Activated T-cell treated with anti-CD3 and anti-CD28 coated beads, Interleukin-2, amount 50 U/mL, for 24 hours (primary cell): ENCODE results near the gene C2orf15.

ENCODE experiments used
- DNase-seq: peaks from one replicate; pipeline ENCODE4 v3.0.0-alpha.2; 2020
- H3K27ac Mint-ChIP-seq: 2 replicates; pipeline ENCODE4 v1.8.0; 2020; ENCODE audit warnings: mild to moderate bottlenecking, mixed read lengths
- H3K27me3 Mint-ChIP-seq: 2 replicates; pipeline ENCODE4 v1.8.0; 2020; ENCODE audit warnings: mixed read lengths
- H3K36me3 Mint-ChIP-seq: 2 replicates; pipeline ENCODE4 v1.8.0; 2020; ENCODE audit warnings: low read depth, mixed read lengths
- H3K4me1 Mint-ChIP-seq: 2 replicates; pipeline ENCODE4 v1.8.0; 2020; ENCODE audit warnings: low read depth, mixed read lengths
- H3K4me3 Mint-ChIP-seq: 2 replicates; pipeline ENCODE4 v1.8.0; 2020; ENCODE audit warnings: mild to moderate bottlenecking, moderate library complexity, mixed read lengths
- H3K9me3 Mint-ChIP-seq: 2 replicates; pipeline ENCODE4 v1.8.0; 2020; ENCODE audit warnings: mixed read lengths

C2orf15 gene

GRCh38 chr2:99152199-99152895 is 10.8 kb downstream of the C2orf15 start:
- peaks cover 25% of the 10 kb centered on the region for H3K4me1 Mint-ChIP-seq
- no peaks in the 10 kb centered on the region for H3K9me3 Mint-ChIP-seq
- no peak overlapping the region for H3K4me3 Mint-ChIP-seq
- no peaks in the 10 kb centered on the region for H3K27me3 Mint-ChIP-seq
- DNase-seq = no peak
- H3K27ac Mint-ChIP-seq = no peak overlapping the region
- H3K36me3 Mint-ChIP-seq = peaks cover 36% of the 10 kb centered on the region

DNA sequence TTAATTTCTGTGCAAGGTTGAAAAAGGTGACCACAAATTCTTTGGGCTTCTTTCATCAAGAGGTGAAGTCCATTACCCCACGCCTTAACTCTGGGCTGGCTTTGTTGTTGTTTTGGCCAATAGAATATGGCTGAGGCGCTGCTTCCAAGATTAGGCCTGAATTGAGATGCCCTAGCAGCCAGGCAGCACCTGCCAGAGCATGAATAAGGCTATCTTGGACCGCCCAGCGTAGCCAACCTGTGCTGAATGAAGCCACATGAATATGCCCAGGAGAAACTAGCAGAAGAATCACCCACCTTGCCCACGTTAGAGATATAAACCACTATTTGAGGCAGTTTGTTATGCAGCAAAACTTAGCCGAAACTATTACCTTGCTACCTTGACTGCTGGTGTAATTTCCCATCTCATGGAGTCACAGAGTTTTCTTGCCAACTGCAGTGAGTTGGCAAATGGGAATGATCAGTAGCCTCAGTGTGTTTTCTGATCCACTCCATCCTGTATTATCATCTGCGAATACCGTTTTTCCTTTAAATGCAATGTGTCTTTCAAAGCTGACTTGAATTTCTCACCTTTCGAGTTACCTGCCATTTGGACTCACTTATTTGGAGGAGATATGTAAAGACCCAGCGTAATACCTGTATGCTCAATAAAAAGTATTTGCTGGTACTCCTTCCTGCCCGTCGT is 12.6 kb downstream of the C2orf15 start:
- H3K4me3 Mint-ChIP-seq = no peak overlapping the region
- H3K27me3 Mint-ChIP-seq = no peaks in the 10 kb centered on the region
- H3K27ac Mint-ChIP-seq = peak overlapping the region; percentile 97

DNA sequence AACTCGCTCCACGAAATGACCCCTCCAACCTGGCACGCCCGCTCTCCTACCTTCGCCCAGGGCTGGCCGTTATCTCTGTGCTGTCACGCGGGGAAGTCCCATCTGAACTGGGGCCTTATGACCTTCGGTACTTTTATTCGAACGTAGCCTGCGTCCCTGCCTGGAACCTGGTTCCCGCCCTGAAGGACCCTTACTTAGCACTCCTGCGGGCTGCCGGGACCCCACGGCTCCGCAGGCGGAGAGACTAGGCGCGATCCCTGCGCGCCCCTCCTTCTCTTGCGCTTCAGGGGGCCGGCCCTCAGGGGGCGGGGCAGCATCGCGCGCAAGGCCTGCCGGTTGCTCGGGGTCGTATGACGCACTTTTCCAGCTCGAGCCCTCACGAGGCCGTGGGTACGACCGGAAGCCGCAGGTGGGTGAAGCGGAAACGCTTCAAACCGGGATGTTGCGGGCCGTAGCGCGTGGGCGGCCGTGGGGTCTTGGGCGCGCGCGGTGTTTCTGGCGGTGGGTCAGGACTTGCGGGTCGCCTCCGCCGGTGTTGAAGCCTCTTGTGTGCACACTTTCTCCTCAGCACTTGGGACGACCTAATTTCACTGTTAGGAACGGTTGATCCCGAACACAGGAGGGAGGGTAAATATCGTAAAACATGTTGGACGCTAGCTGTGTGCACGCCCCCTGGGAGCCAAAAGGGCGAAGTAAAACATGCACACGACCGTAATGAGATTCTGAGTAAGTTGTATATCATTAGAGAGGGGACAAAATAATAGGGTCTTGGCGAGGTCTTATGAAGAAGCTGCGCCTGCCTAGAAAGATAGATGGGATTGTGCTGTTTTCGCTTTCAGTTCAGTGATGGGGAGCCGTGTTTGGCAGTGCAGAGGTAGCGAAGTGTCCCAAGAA is 13.4 kb downstream of the C2orf15 start, which contains the start of the genes LIPT1 and TSGA10:
LIPT1 (plus strand) TSS at position 325 of the 894 bp plus-strand sequence. CDS start 6,991 bp downstream, outside the sequence.
TSGA10 (minus strand) TSS at position 300 of the 894 bp plus-strand sequence. CDS start 45,503 bp downstream, outside the sequence.
- H3K36me3 Mint-ChIP-seq = peaks cover 54% of the 10 kb centered on the region
- DNase-seq = peak; percentile 94
- peaks cover 38% of the 10 kb centered on the region for H3K4me1 Mint-ChIP-seq
- H3K27me3 Mint-ChIP-seq = no peaks in the 10 kb centered on the region
- peak within 1 kb of the TSS; percentile 97 for H3K27ac Mint-ChIP-seq
- no peaks in the 10 kb centered on the region for H3K9me3 Mint-ChIP-seq
- no peak within 1 kb of the TSS for H3K4me3 Mint-ChIP-seq

More for the DNA sequence above, 12.6 kb downstream of the C2orf15 start:
- DNase-seq = no peak
- H3K4me1 Mint-ChIP-seq = peaks cover 33% of the 10 kb centered on the region
- H3K9me3 Mint-ChIP-seq = no peaks in the 10 kb centered on the region
- H3K36me3 Mint-ChIP-seq = peaks cover 45% of the 10 kb centered on the region

DNA sequence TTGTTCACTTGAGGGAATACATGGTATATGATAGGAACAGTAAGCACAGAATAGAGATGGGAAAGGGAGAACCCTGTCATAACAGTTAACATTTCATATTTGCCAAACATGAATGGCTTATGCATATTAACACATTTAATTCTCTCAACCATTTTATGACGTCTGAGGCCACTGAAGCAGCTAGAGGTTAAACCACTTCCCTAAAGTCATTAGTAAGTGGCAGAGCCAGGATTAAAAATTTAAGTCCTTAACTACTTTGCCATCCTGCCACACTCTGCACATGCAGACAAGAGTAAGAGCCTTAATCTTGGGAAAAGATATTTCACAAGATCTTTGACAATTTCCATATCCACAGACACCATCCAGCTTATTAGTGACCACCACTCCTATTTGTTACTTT is 15.4 kb downstream of the C2orf15 start:
- Mint-ChIP-seq H3K27ac (peak overlapping the region; percentile 74), H3K27me3 (no peaks in the 10 kb centered on the region), H3K9me3 (no peaks in the 10 kb centered on the region), H3K36me3 (peaks cover 58% of the 10 kb centered on the region), H3K4me1 (peaks cover 33% of the 10 kb centered on the region), H3K4me3 (no peak overlapping the region)
- no peak for DNase-seq

- no peaks in the 10 kb centered on the region for H3K27me3 Mint-ChIP-seq
- H3K36me3 Mint-ChIP-seq = peaks cover 70% of the 10 kb centered on the region
- no peak overlapping the region for H3K27ac Mint-ChIP-seq
- DNase-seq = no peak
- H3K9me3 Mint-ChIP-seq = no peaks in the 10 kb centered on the region
- H3K4me3 Mint-ChIP-seq = no peak overlapping the region
- peaks cover 33% of the 10 kb centered on the region for H3K4me1 Mint-ChIP-seq
Measured at GRCh38 chr2:99158599-99158998, 17.1 kb downstream of the C2orf15 start.

DNA sequence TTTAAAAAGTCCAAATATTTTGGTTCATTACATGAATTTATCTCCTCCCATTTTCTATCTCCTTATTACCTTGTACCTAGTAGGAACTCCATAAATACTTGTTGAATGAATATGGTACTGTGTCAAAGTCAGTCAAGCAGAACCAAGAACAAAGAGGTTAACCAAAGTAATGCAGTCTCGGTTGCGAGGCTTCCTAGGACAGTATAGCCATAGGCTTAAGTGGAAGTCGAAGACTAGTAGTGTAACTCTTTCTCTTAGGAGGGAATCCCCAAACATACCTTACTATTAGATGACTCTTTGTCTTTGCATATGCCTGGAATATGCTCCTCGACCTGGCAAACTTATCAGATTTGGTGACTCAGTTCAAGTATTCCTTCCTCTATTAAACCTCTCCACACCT is 18.1 kb downstream of the C2orf15 start:
- H3K27ac Mint-ChIP-seq = peak overlapping the region; percentile 74
- no peaks in the 10 kb centered on the region for H3K9me3 Mint-ChIP-seq
- no peak for DNase-seq
- H3K27me3 Mint-ChIP-seq = no peaks in the 10 kb centered on the region
- H3K4me1 Mint-ChIP-seq = peaks cover 33% of the 10 kb centered on the region
- H3K4me3 Mint-ChIP-seq = no peak overlapping the region
- peaks cover 74% of the 10 kb centered on the region for H3K36me3 Mint-ChIP-seq

DNA sequence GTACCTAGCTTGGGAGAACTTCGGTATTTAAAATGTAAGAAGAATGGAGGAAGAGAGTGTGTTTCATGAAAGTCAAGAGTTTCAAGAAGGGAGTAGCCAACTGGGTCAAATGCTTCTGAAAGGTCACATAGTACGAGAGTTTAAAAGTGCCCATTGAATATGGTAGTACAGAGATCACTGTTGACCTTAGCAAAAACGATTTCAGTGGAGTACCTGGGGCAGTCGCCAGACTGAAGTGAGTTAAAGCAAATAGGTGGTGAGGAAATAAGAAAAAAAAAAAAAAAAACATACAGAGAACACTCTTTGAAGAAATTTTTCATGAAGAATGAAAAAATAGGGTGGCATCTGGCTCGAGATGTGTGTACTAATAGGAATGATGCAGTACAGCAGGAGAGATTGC is 24.7 kb downstream of the C2orf15 start:
- no peak overlapping the region for H3K4me3 Mint-ChIP-seq
- peaks cover 83% of the 10 kb centered on the region for H3K36me3 Mint-ChIP-seq
- no peaks in the 10 kb centered on the region for H3K27me3 Mint-ChIP-seq
- no peaks in the 10 kb centered on the region for H3K9me3 Mint-ChIP-seq
- DNase-seq = no peak
- H3K4me1 Mint-ChIP-seq = peaks cover 16% of the 10 kb centered on the region
- H3K27ac Mint-ChIP-seq = peak overlapping the region; percentile 22

- Mint-ChIP-seq H3K4me1 (peaks cover 29% of the 10 kb centered on the region), H3K27me3 (no peaks in the 10 kb centered on the region), H3K4me3 (no peak overlapping the region), H3K9me3 (no peaks in the 10 kb centered on the region), H3K27ac (peak overlapping the region; percentile 82), H3K36me3 (peaks cover 89% of the 10 kb centered on the region)
- DNase-seq = no peak
Measured at GRCh38 chr2:99169534-99169933, 28.0 kb downstream of the C2orf15 start.

- no peak for DNase-seq
- Mint-ChIP-seq H3K9me3 (no peaks in the 10 kb centered on the region), H3K4me3 (no peak overlapping the region), H3K36me3 (peaks cover 84% of the 10 kb centered on the region), H3K27ac (peak overlapping the region; percentile 86), H3K27me3 (no peaks in the 10 kb centered on the region), H3K4me1 (peaks cover 42% of the 10 kb centered on the region)
Measured at GRCh38 chr2:99171377-99172140, 30.1 kb downstream of the C2orf15 start.

- peaks cover 63% of the 10 kb centered on the region for H3K4me1 Mint-ChIP-seq
- DNase-seq = peak; percentile 90
- peak within 1 kb of the TSS; percentile 100 for H3K4me3 Mint-ChIP-seq
- peak within 1 kb of the TSS; percentile 100 for H3K27ac Mint-ChIP-seq
- no peaks in the 10 kb centered on the region for H3K9me3 Mint-ChIP-seq
- no peaks in the 10 kb centered on the region for H3K27me3 Mint-ChIP-seq
- peaks cover 52% of the 10 kb centered on the region for H3K36me3 Mint-ChIP-seq
Measured at GRCh38 chr2:99180755-99181623, 39.5 kb downstream of the C2orf15 start, which contains the start of the genes MITD1 and MRPL30. TSS of gene MITD1 (minus strand) at chr2:99181058. CDS start at chr2:99180981, 77 bp downstream. TSS of gene MRPL30 (plus strand) at chr2:99181184. CDS start at chr2:99186204, 5,020 bp downstream.

- no peak for DNase-seq
- H3K9me3 Mint-ChIP-seq = no peaks in the 10 kb centered on the region
- H3K4me3 Mint-ChIP-seq = peak overlapping the region; percentile 100
- peak overlapping the region; percentile 100 for H3K27ac Mint-ChIP-seq
- H3K36me3 Mint-ChIP-seq = peaks cover 55% of the 10 kb centered on the region
- H3K27me3 Mint-ChIP-seq = no peaks in the 10 kb centered on the region
- H3K4me1 Mint-ChIP-seq = peaks cover 61% of the 10 kb centered on the region
Measured at GRCh38 chr2:99181624-99182000, 40.1 kb downstream of the C2orf15 start.

DNA sequence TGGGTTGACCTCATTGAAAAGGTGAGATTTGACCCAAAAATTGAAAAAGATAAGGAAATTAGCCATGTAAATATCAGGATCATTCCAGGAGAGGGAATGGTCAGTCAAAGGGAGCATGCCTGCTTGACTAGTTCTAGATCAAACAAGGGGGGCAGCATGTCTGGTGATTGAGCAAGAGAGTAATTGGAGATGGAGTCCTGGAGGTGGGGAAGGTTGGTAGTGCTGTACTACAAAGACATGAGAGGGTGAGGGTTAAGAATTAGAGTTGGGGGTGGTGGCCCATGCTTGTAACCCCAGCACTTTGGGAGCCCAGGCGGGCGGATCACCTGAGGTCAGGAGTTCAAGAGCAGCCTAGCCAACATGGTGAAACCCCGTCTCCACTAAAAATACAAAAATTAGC is 41.5 kb downstream of the C2orf15 start:
- Mint-ChIP-seq H3K27me3 (no peaks in the 10 kb centered on the region), H3K4me3 (peak overlapping the region; percentile 13), H3K36me3 (peaks cover 53% of the 10 kb centered on the region), H3K9me3 (no peaks in the 10 kb centered on the region), H3K27ac (no peak overlapping the region), H3K4me1 (peaks cover 59% of the 10 kb centered on the region)
- DNase-seq = no peak

DNA sequence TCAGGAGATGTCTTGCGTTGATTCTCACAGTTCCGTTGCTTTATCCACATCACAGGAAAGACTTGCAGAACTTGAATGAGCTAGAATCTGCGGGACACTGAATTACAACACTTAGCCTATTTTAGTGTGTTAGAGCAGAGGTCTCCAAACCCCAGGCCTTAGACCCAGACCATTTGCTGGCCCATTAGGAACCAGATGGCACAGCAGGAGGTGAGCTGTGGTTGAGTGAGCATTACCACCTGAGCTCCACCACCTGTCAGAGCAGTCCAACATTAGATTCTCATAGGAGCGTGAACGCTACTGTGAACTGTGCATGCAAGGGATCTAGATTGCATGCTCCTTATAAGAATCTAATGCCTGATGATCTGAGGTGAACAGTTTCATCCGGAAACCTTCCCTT is 43.3 kb downstream of the C2orf15 start:
- H3K4me3 Mint-ChIP-seq = no peak overlapping the region
- no peak for DNase-seq
- peaks cover 51% of the 10 kb centered on the region for H3K4me1 Mint-ChIP-seq
- H3K9me3 Mint-ChIP-seq = no peaks in the 10 kb centered on the region
- peaks cover 58% of the 10 kb centered on the region for H3K36me3 Mint-ChIP-seq
- H3K27ac Mint-ChIP-seq = no peak overlapping the region
- H3K27me3 Mint-ChIP-seq = no peaks in the 10 kb centered on the region
